Endothelial cell of umbilical vein (primary cell): Measurements from ENCODE around the gene EGFL7. TPM values are rescaled to one million over a fixed set of nuclear protein-coding genes. Genes with fewer than 3 reads are reported as not detected.

Experiments
- BruUV-seq: library from RNA; stranded (reverse); fragments of 400-500 nt; replicated peaks from 2 replicates; lab custom pipeline; 2021; lab: Mats Ljungman, UMichigan
- CTCF ChIA-PET: fragments of 300-600, 350-600 bp; sonication (Branson Sonifier 250); formaldehyde crosslinking; loops from one replicate; lab custom pipeline; 2021; ENCODE audit warnings: antibody characterized with exemption, inconsistent platforms; lab: Charles Lee
- POLR2A ChIA-PET: fragments of 300-600, 350-600 bp; sonication (Branson Sonifier 250); formaldehyde crosslinking; loops from one replicate; lab custom pipeline; 2021; ENCODE audit warnings: antibody characterized with exemption, inconsistent platforms; lab: Charles Lee
- DNase-seq: peaks from one replicate; pipeline ENCODE4 v3.0.0-alpha.2; 2011; ENCODE audit warnings: low read depth, low spot score
- FAIRE-seq: peaks from 2 replicates; lab custom pipeline; 2011; peaks lifted over from hg19 to GRCh38; lab: Jason Lieb, UNC
- H2AFZ ChIP-seq: 2 replicates; pipeline ENCODE4 v1.6.0; 2012; ENCODE audit warnings: low read depth, low read length, control low read depth, inconsistent platforms
- H3K27ac ChIP-seq: 2 replicates; pipeline ENCODE4 v1.5.1; 2011; ENCODE audit warnings: low read depth, mild to moderate bottlenecking, control low read depth, low read length, moderate library complexity; ENCODE audit not compliant: insufficient read depth
- H3K27me3 ChIP-seq, 2 experiments: 2 replicates each; pipeline versions ENCODE4 v1.6.0 to v1.6.1; 2011; ENCODE audit warnings: low read length in 2 of 2, mixed read lengths in 1 of 2; ENCODE audit not compliant: control insufficient read depth in 2 of 2, insufficient read depth in 2 of 2
- H3K36me3 ChIP-seq, 2 experiments: 2 replicates in 1 of 2; 3 replicates in 1 of 2; pipeline ENCODE4 v1.5.1; 2011; ENCODE audit warnings: low read length in 2 of 2, mild to moderate bottlenecking in 1 of 2, moderate library complexity in 1 of 2; ENCODE audit not compliant: control insufficient read depth in 2 of 2, insufficient read depth in 2 of 2; ENCODE audit errors: extremely low read depth in 1 of 2
- H3K4me1 ChIP-seq: 3 replicates; pipeline ENCODE4 v1.5.1; 2011; ENCODE audit warnings: mild to moderate bottlenecking, low read length; ENCODE audit not compliant: control insufficient read depth, insufficient read depth; ENCODE audit errors: extremely low read depth
- H3K4me2 ChIP-seq: 2 replicates; pipeline ENCODE4 v1.6.1; 2011; ENCODE audit warnings: low read length, control low read depth, mixed read lengths; ENCODE audit not compliant: insufficient read depth
- H3K4me3 ChIP-seq, 3 experiments: fragments of 200-600 bp in 1 of 3; sonication (generic), shearing (Covaris generic) in 1 of 3; replicated peaks in 1 of 3; 2 replicates each; pipeline ENCODE4 v1.5.1; 2011 to 2016; ENCODE audit warnings: control low read depth in 3 of 3, low read length in 3 of 3, mild to moderate bottlenecking in 2 of 3, inconsistent platforms in 1 of 3, low read depth in 1 of 3, moderate library complexity in 1 of 3; ENCODE audit not compliant: insufficient read depth in 1 of 3
- H3K79me2 ChIP-seq: 2 replicates; pipeline ENCODE4 v1.6.0; 2012; ENCODE audit warnings: low read length, inconsistent platforms; ENCODE audit not compliant: control insufficient read depth, insufficient read depth
- H3K9ac ChIP-seq: replicated peaks from 2 replicates; pipeline ENCODE3; 2011; ENCODE audit warnings: low read length, control low read depth; ENCODE audit not compliant: insufficient read depth; ENCODE audit errors: extremely low read depth
- H3K9me1 ChIP-seq: replicated peaks from 3 replicates; pipeline ENCODE4 v1.6.0; 2011; ENCODE audit warnings: mild to moderate bottlenecking, low read length; ENCODE audit not compliant: control insufficient read depth, insufficient read depth; ENCODE audit errors: extremely low read depth
- H3K9me3 ChIP-seq: replicated peaks from 2 replicates; pipeline ENCODE4 v1.5.1; 2012; ENCODE audit warnings: low read length, inconsistent platforms; ENCODE audit not compliant: control insufficient read depth, insufficient read depth
- H4K20me1 ChIP-seq: replicated peaks from 2 replicates; pipeline ENCODE3; 2011; ENCODE audit warnings: mild to moderate bottlenecking, low read length; ENCODE audit not compliant: control insufficient read depth, insufficient read depth; ENCODE audit errors: extremely low read depth
- EZH2 ChIP-seq: IDR thresholded peaks from 2 replicates; pipeline ENCODE4 v1.6.1; 2012; ENCODE audit warnings: borderline replicate concordance, low read depth, mild to moderate bottlenecking, moderate library complexity, low read length, inconsistent platforms; ENCODE audit not compliant: severe bottlenecking
- GATA2 ChIP-seq: IDR thresholded peaks from 2 replicates; pipeline ENCODE4 v1.7.0; 2011; ENCODE audit warnings: low read depth, mild to moderate bottlenecking, moderate library complexity, mixed read lengths, low read length; ENCODE audit not compliant: insufficient read length, insufficient read depth
- MYC ChIP-seq: IDR thresholded peaks from one replicate; pipeline ENCODE4 v1.6.1; 2011; ENCODE audit warnings: mild to moderate bottlenecking, low read depth, low read length
- POLR2A ChIP-seq: IDR thresholded peaks from 2 replicates; pipeline ENCODE4 v1.6.1; 2012; ENCODE audit warnings: low read depth, mild to moderate bottlenecking, control low read depth, low read length
- POLR2AphosphoS5 ChIP-seq: IDR thresholded peaks from 2 replicates; pipeline ENCODE4 v1.6.1; 2012; ENCODE audit warnings: low read depth, mild to moderate bottlenecking, control low read depth, low read length, moderate library complexity; ENCODE audit not compliant: insufficient read depth
- dilution Hi-C: fragments of 300-500 bp; cut with MboI; formaldehyde crosslinking; loops from one replicate; pipeline ENCODE4 v1.15.0; 2019; ENCODE audit warnings: low sequenced_read_pairs; ENCODE audit not compliant: extremely low pct_ligation_motif_present
- intact Hi-C: fragments of 100-400 bp; cut with micrococcal nuclease; formaldehyde crosslinking; loops from one replicate; pipeline ENCODE4 v1.10.0; 2022
- polyA plus RNA-seq, 4 experiments: library from polyadenylated mRNA; depleted of rRNA in 3 of 4; stranded (reverse) in 3 of 4; unstranded in 1 of 4; fragments of >200 nt; gene quantifications; 2 replicates each; pipeline versions ENCODE4 v1.2.1 to v1.2.3, GENCODE V29; 2011 to 2012; ENCODE audit warnings: missing spikeins in 1 of 4
- total RNA-seq: library from RNA; stranded (reverse); gene quantifications from 2 replicates; pipeline ENCODE4 v1.2.3, GENCODE V29; 2021
- TF ChIP-seq, protein P1 (sequence below), 2 donors: IDR thresholded peaks; 1 replicate in 1 of 2; 2 replicates in 1 of 2; pipeline ENCODE4 v1.5.1; 2011; ENCODE audit warnings: low read length in 2 of 2, mild to moderate bottlenecking in 2 of 2, moderate library complexity in 2 of 2, control low read depth in 1 of 2, inconsistent platforms in 1 of 2, low read depth in 1 of 2; ENCODE audit not compliant: insufficient read depth in 1 of 2; ENCODE audit errors: extremely low read depth in 1 of 2

Gene EGFL7
- total and polyA plus RNA-seq, 2 donors (not counting 3 experiments of a cell fraction or from before 2014, with no cell fraction given): 1,043 to 1,377 TPM

DNA sequence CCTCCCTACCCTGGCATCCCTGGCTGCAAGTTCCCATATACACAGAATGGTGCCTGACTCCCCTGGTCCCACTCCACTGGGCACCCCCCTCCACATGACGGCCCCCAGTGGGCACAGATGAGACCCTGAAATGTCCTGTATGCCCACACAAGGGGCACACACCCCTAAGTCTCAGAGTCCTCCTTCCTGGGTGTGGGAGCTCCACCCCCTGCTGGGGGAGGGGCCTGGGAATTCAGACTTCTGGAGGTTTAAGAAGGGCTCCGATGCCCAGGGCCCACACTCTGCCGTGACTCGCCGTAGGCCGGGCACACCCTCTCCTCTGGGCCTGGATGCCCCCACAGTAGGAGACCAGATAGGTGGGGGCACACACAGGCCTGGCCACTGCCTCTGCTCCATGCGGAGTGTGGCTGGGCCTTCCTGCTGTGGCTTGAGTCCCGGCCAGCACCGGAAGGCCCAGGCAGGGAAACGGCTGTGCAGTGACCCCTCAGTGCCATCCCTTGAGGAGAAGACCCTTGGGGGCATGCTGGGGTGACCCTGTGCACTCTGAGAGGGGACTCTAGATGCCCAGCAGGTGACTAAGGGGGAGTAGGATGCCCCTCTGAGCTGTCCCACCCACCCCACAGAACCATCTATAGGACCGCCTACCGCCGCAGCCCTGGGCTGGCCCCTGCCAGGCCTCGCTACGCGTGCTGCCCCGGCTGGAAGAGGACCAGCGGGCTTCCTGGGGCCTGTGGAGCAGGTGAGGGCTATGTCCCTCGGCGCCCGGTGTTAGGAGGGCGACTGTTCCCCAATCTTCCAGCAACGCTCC lies 6.5 kb downstream of the EGFL7 start:
- intact Hi-C loops (no loop called here), dilution Hi-C loops (no loop called here)
- Histone ChIP-seq H3K4me2 (peak overlapping the region; percentile 40), H3K4me1 (peaks cover 15% of the 10 kb centered on the region), H2AFZ (no peak overlapping the region), H3K36me3 (peaks cover 39 to 75% of the 10 kb centered on the region in 2 experiments), H3K27ac (peak overlapping the region; percentile 78), H4K20me1 (no peaks in the 10 kb centered on the region), H3K79me2 (peaks cover 55% of the 10 kb centered on the region), H3K9me3 (no peaks in the 10 kb centered on the region), H3K4me3 (peak overlapping the region in 2 of 3 experiments; percentile 65 to 83), H3K9me1 (no peaks in the 10 kb centered on the region), H3K9ac (peak overlapping the region; percentile 79), H3K27me3 (no peaks in the 10 kb centered on the region)
- CTCF ChIA-PET: interaction anchor here (1.3 to 3.4 kb wide), 2 partner anchors 23 to 27 kb away, joined by 4 to 20 read pairs; no protein-coding TSS in a partner anchor
- peak; percentile 7 for TF ChIP-seq GATA2
- TF ChIP-seq MYC: no peak
- TF ChIP-seq, protein P1, sequence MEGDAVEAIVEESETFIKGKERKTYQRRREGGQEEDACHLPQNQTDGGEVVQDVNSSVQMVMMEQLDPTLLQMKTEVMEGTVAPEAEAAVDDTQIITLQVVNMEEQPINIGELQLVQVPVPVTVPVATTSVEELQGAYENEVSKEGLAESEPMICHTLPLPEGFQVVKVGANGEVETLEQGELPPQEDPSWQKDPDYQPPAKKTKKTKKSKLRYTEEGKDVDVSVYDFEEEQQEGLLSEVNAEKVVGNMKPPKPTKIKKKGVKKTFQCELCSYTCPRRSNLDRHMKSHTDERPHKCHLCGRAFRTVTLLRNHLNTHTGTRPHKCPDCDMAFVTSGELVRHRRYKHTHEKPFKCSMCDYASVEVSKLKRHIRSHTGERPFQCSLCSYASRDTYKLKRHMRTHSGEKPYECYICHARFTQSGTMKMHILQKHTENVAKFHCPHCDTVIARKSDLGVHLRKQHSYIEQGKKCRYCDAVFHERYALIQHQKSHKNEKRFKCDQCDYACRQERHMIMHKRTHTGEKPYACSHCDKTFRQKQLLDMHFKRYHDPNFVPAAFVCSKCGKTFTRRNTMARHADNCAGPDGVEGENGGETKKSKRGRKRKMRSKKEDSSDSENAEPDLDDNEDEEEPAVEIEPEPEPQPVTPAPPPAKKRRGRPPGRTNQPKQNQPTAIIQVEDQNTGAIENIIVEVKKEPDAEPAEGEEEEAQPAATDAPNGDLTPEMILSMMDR (IDR thresholded peaks at IDR 0.05; ENCODE audit: extremely low read depth in 1 of 2, insufficient read depth in 1 of 2, low read depth in 1 of 2, low read length in 2 of 2): no peak
- TF ChIP-seq POLR2A: peak; percentile 36
- TF ChIP-seq EZH2: no peak
- peak; percentile 12 for TF ChIP-seq POLR2AphosphoS5
- DNase-seq: peak; percentile 57
- no peak for FAIRE-seq
- POLR2A ChIA-PET: interaction anchor here (9.9 kb wide), 1 partner anchor 23 kb away, joined by 161 read pairs; no protein-coding TSS in a partner anchor
- no TSS peak for BruUV-seq
